HepG2 (cell line): Measurements from ENCODE around the gene MASP1. TPM values are rescaled to one million over a fixed set of nuclear protein-coding genes. Genes with fewer than 3 reads are reported as not detected.

Source experiments
- ATAC-seq: fragments of 200-7000 bp; cut with Tn5 transposase; 3 replicates; pipeline ENCODE4 v1.9.1; 2020; ENCODE audit warnings: mild to moderate bottlenecking, moderate library complexity
- BruUV-seq: library from RNA; stranded (reverse); fragments of 400-500 nt; replicated peaks from 2 replicates; lab custom pipeline; 2021; lab: Mats Ljungman, UMichigan
- CTCF ChIA-PET: fragments of 300-600 bp; formaldehyde crosslinking; extraction: SDS; loops from one replicate; lab custom pipeline; 2021; ENCODE audit warnings: low total read pairs, inconsistent platforms, low intra/inter-chr PET ratio; lab: Yijun Ruan, JAX
- POLR2A ChIA-PET: fragments of 350-600 bp; sonication (Branson Sonifier 250); formaldehyde crosslinking; loops from one replicate; lab custom pipeline; 2020; ENCODE audit warnings: antibody characterized with exemption, inconsistent platforms; lab: Yijun Ruan, JAX
- DNase-seq: peaks from one replicate; pipeline ENCODE4 v3.0.0-alpha.2; 2015; ENCODE audit warnings: low spot score
- FAIRE-seq: peaks from 3 replicates; lab custom pipeline; 2011; peaks lifted over from hg19 to GRCh38; lab: Jason Lieb, UNC
- H2AFZ ChIP-seq: one replicate; pipeline ENCODE4 v1.6.1; 2011; ENCODE audit warnings: low read length, inconsistent platforms
- H3K27ac ChIP-seq: fragments of 300-600 bp; 3 replicates; pipeline ENCODE4 v1.8.0; 2011; ENCODE audit warnings: mixed run types, mild to moderate bottlenecking, mixed read lengths, low read length, inconsistent platforms; ENCODE audit not compliant: insufficient read depth; ENCODE audit errors: extremely low read length
- H3K27me3 ChIP-seq, 2 experiments: fragments of 200-600 bp in 1 of 2; 2 replicates in 1 of 2; 3 replicates in 1 of 2; pipeline versions ENCODE4 v1.6.0 to v1.8.0; 2011; ENCODE audit warnings: low read length in 2 of 2, mild to moderate bottlenecking in 2 of 2, moderate library complexity in 2 of 2, inconsistent platforms in 1 of 2; ENCODE audit not compliant: insufficient read depth in 2 of 2, control insufficient read depth in 1 of 2
- H3K36me3 ChIP-seq, 2 experiments: fragments of 200-600 bp in 1 of 2; replicated peaks in 1 of 2; 2 replicates in 1 of 2; 3 replicates in 1 of 2; pipeline versions ENCODE4 v1.5.1 to v1.8.0; 2011; ENCODE audit warnings: low read length in 2 of 2, inconsistent platforms in 1 of 2; ENCODE audit not compliant: insufficient read depth in 2 of 2, control insufficient read depth in 1 of 2
- H3K4me1 ChIP-seq: 2 replicates; pipeline ENCODE4 v1.5.1; 2012; ENCODE audit warnings: low read length, inconsistent platforms; ENCODE audit not compliant: insufficient read depth
- H3K4me2 ChIP-seq: 2 replicates; pipeline ENCODE4 v1.6.0; 2011; ENCODE audit warnings: low read depth, low read length, inconsistent platforms
- H3K4me3 ChIP-seq, 3 experiments: fragments of 200-600 bp in 1 of 3; sonication (generic), shearing (Covaris generic) in 1 of 3; replicated peaks in 1 of 3; 2 replicates each; pipeline ENCODE4 v1.5.1; 2011 to 2016; ENCODE audit warnings: low read length in 3 of 3, inconsistent platforms in 2 of 3, low read depth in 2 of 3, mild to moderate bottlenecking in 2 of 3, control low read depth in 1 of 3, mixed read lengths in 1 of 3; ENCODE audit not compliant: insufficient read depth in 1 of 3
- H3K79me2 ChIP-seq: one replicate; pipeline ENCODE4 v1.6.1; 2011; ENCODE audit warnings: low read length, inconsistent platforms; ENCODE audit not compliant: insufficient read depth
- H3K9ac ChIP-seq: 2 replicates; pipeline ENCODE4 v1.6.0; 2011; ENCODE audit warnings: mild to moderate bottlenecking, low read depth, low read length, inconsistent platforms; ENCODE audit not compliant: insufficient read depth
- H3K9me3 ChIP-seq: 2 replicates; pipeline ENCODE4 v1.5.1; 2012; ENCODE audit warnings: mild to moderate bottlenecking, low read length
- H4K20me1 ChIP-seq: 2 replicates; pipeline ENCODE4 v1.6.0; 2011; ENCODE audit warnings: inconsistent platforms, mild to moderate bottlenecking, low read length, moderate library complexity; ENCODE audit not compliant: insufficient read depth
- FOSL2 ChIP-seq: sonication (generic); formaldehyde crosslinking; IDR thresholded peaks from 2 replicates; pipeline ENCODE4 v1.4.0; 2020; ENCODE audit warnings: missing genetic modification reagents
- FOXM1 ChIP-seq: sonication (generic); formaldehyde crosslinking; IDR thresholded peaks from 2 replicates; pipeline ENCODE4 v1.5.0; 2020; ENCODE audit warnings: missing genetic modification reagents
- MZF1 ChIP-seq: sonication (generic); formaldehyde crosslinking; IDR thresholded peaks from 2 replicates; pipeline ENCODE4 v1.8.1; 2023; ENCODE audit warnings: mild to moderate bottlenecking, missing genetic modification reagents, borderline replicate concordance
- ONECUT2 ChIP-seq: sonication (generic); formaldehyde crosslinking; IDR thresholded peaks from 2 replicates; pipeline ENCODE4 v1.4.0; 2020; ENCODE audit warnings: missing genetic modification reagents
- SNAI1 ChIP-seq: sonication (generic); formaldehyde crosslinking; IDR thresholded peaks from 2 replicates; pipeline ENCODE4 v1.5.0; 2020; ENCODE audit warnings: mild to moderate bottlenecking, missing genetic modification reagents, borderline replicate concordance
- YEATS2 ChIP-seq: sonication (generic); formaldehyde crosslinking; IDR thresholded peaks from 2 replicates; pipeline ENCODE4 v1.4.0; 2020; ENCODE audit warnings: missing genetic modification reagents, borderline replicate concordance
- ZNF572 ChIP-seq: sonication (generic); formaldehyde crosslinking; IDR thresholded peaks from 2 replicates; pipeline ENCODE4 v1.5.1; 2020; ENCODE audit warnings: mild to moderate bottlenecking, missing genetic modification reagents
- ZNF605 ChIP-seq: sonication (generic); formaldehyde crosslinking; IDR thresholded peaks from 2 replicates; pipeline ENCODE4 v1.8.0; 2022; ENCODE audit warnings: mild to moderate bottlenecking, missing genetic modification reagents
- ZNF644 ChIP-seq: IDR thresholded peaks from 2 replicates; pipeline ENCODE4 v1.6.1; 2016; ENCODE audit warnings: low read depth
- ZNF713 ChIP-seq: sonication (generic); formaldehyde crosslinking; IDR thresholded peaks from 2 replicates; pipeline ENCODE4 v1.4.0; 2020; ENCODE audit warnings: mild to moderate bottlenecking, missing genetic modification reagents
- ZSCAN22 ChIP-seq: sonication (generic); formaldehyde crosslinking; IDR thresholded peaks from 2 replicates; pipeline ENCODE4 v1.4.0; 2020; ENCODE audit warnings: mild to moderate bottlenecking, missing genetic modification reagents
- WGBS: methylation state at CpG from one replicate; pipeline ENCODE4 v1.1.6; 2017; ENCODE audit warnings: low lambda C conversion rate; 5-methylcytosine and 5-hydroxymethylcytosine counted together
- in situ Hi-C: cut with HindIII; loops from 2 replicates; pipeline ENCODE4 v1.10.0; 2017; ENCODE audit warnings: low pct_unique_long_range_greater_than_20kb; ENCODE audit not compliant: extremely low pct_ligation_motif_present
- intact Hi-C: fragments of 100-400 bp; cut with micrococcal nuclease; formaldehyde crosslinking; loops from one replicate; pipeline ENCODE4 v1.10.0; 2022; ENCODE audit not compliant: unreplicated experiment
- polyA plus RNA-seq, 8 experiments: library from polyadenylated mRNA; depleted of rRNA in 3 of 8; stranded (reverse) in 7 of 8; unstranded in 1 of 8; fragments of >200 nt; fragmentation: Illumina TruSeq in 4 of 8; extraction: Trizol in 4 of 8; gene quantifications; 2 replicates each; pipeline versions ENCODE4 v1.2.1 to v1.2.3, GENCODE V29; 2011 to 2016; ENCODE audit warnings: low read depth in 4 of 8, missing spikeins in 1 of 8, mixed read lengths in 1 of 8; ENCODE audit not compliant: insufficient read depth in 1 of 8
- total RNA-seq, 5 experiments: library from RNA; depleted of rRNA; stranded (reverse); fragments of >200 nt; fragmentation: Illumina TruSeq; extraction: Trizol; gene quantifications; 2 replicates each; pipeline ENCODE4 v1.2.3, GENCODE V29; 2016; ENCODE audit warnings: low read depth in 1 of 5

MASP1 gene
- total and polyA plus RNA-seq, 2 of the 13 experiments (the other 11 are each of a cell fraction or from before 2014, with no cell fraction given), result 10.8 to 56.0 TPM

DNA sequence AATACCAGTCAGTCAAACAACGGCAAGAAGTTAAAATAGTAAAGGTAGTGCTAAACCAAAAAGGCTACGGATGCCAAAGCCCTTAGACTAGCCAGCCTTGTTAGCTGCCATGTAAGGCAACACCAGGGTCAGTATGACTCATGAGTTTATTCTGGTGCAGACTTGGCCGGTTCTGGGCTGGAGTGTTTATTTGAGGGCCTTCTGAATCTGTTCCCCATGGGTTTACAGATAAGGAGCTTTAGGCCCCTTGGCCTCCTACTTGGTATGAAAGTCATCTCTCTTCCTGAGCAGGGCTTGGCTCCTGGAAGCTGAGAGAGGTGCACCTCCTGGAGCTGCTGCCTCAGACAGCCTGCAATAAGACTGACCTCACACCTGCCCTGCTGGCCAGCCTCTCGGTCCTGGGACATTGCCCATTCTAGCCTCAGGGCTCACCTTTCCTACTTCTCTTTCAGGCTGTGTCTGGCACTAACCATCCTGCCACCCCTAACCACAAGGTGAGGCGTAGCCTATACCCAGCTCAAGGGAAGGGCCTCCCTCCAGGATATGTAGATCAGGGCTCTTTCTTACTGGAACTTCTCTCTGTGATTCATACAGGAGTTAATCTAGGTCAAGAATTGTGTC is 104.6 kb downstream of the MASP1 start:
- Histone ChIP-seq H3K27ac (no peak overlapping the region), H4K20me1 (no peaks in the 10 kb centered on the region), H2AFZ (no peak overlapping the region), H3K9me3 (no peaks in the 10 kb centered on the region), H3K4me2 (no peak overlapping the region)
- CTCF ChIA-PET, result no interaction called here
- no peak for TF ChIP-seq SNAI1 (CRISPR knock-in tag)
- TF ChIP-seq YEATS2 (CRISPR knock-in tag), result no peak
- TF ChIP-seq MZF1, result no peak
- no peak for TF ChIP-seq FOXM1
- TF ChIP-seq ZSCAN22 (CRISPR knock-in tag), result no peak
- TF ChIP-seq ZNF644 (CRISPR knock-in tag), result 0 out of 2 replicates have a peak, but pooled peaks have one; percentile 20
- no peak for TF ChIP-seq ONECUT2 (CRISPR knock-in tag)
- peak; percentile 86 for TF ChIP-seq FOSL2 (CRISPR knock-in tag)
- TF ChIP-seq ZNF572 (CRISPR knock-in tag), result no peak
- no peak for TF ChIP-seq ZNF605 (CRISPR knock-in tag)
- no peak for TF ChIP-seq ZNF713
- TF ChIP-seq, all 625 proteins: peak for 2
- no peaks in the 10 kb centered on the region for H3K36me3 ChIP-seq
- H3K79me2 ChIP-seq, result no peaks in the 10 kb centered on the region
- FAIRE-seq, result no peak
- in situ Hi-C loops (no loop called here), intact Hi-C loops (no loop called here)
- no TSS peak for BruUV-seq
- H3K4me3 ChIP-seq, result no peak overlapping the region
- POLR2A ChIA-PET, result no interaction called here
- no peaks in the 10 kb centered on the region; a peak in 1 of 5 replicates for H3K27me3 ChIP-seq
- ATAC-seq, result peak; percentile 59
- peak; percentile 12 for DNase-seq
- no peaks in the 10 kb centered on the region for H3K4me1 ChIP-seq
- H3K9ac ChIP-seq, result no peak overlapping the region
- 9% methylated on average over 4 of the region's 5 CpGs for WGBS
